Astrocyte (in vitro differentiated cells and primary cell): ENCODE measurements around the gene S100A12. TPM values are rescaled to one million over a fixed set of nuclear protein-coding genes. Genes with fewer than 3 reads are reported as not detected.

ENCODE experiments used
- DNase-seq: peaks from one replicate; pipeline ENCODE4 v3.0.0-alpha.2; 2010; ENCODE audit warnings: low read depth
- FAIRE-seq: peaks from 2 replicates; lab custom pipeline; 2011; peaks lifted over from hg19 to GRCh38; lab: Jason Lieb, UNC
- H2AFZ ChIP-seq: 2 replicates; pipeline ENCODE4 v1.6.0; 2012; ENCODE audit warnings: low read depth, low read length, inconsistent platforms
- H3K27ac ChIP-seq: 2 replicates; pipeline ENCODE4 v1.5.1; 2011; ENCODE audit warnings: low read depth, low read length, inconsistent platforms
- H3K27me3 ChIP-seq: 2 replicates; pipeline ENCODE4 v1.6.0; 2011; ENCODE audit warnings: low read length, inconsistent platforms; ENCODE audit not compliant: insufficient read depth
- H3K36me3 ChIP-seq: 2 replicates; pipeline ENCODE4 v1.5.1; 2011; ENCODE audit warnings: low read length, inconsistent platforms; ENCODE audit not compliant: insufficient read depth
- H3K4me1 ChIP-seq: 2 replicates; pipeline ENCODE4 v1.5.1; 2011; ENCODE audit warnings: low read length, inconsistent platforms; ENCODE audit not compliant: insufficient read depth
- H3K4me2 ChIP-seq: 2 replicates; pipeline ENCODE4 v1.6.0; 2012; ENCODE audit warnings: low read length, inconsistent platforms
- H3K4me3 ChIP-seq: 2 replicates; pipeline ENCODE4 v1.5.1; 2011; ENCODE audit warnings: low read depth, mild to moderate bottlenecking, low read length, inconsistent platforms; ENCODE audit not compliant: insufficient read depth
- H3K79me2 ChIP-seq: 2 replicates; pipeline ENCODE4 v1.6.0; 2012; ENCODE audit warnings: mild to moderate bottlenecking, low read length, inconsistent platforms; ENCODE audit not compliant: insufficient read depth
- H3K9ac ChIP-seq: 2 replicates; pipeline ENCODE4 v1.6.0; 2012; ENCODE audit warnings: mild to moderate bottlenecking, low read length, inconsistent platforms
- H3K9me3 ChIP-seq: 2 replicates; pipeline ENCODE4 v1.5.1; 2012; ENCODE audit warnings: low read depth, mild to moderate bottlenecking, low read length, inconsistent platforms; ENCODE audit not compliant: insufficient read depth
- H4K20me1 ChIP-seq: 2 replicates; pipeline ENCODE4 v1.6.0; 2012; ENCODE audit warnings: low read length, inconsistent platforms; ENCODE audit not compliant: insufficient read depth
- H3K27ac Mint-ChIP-seq: one replicate; pipeline ENCODE4 v1.8.0; 2021; ENCODE audit warnings: mild to moderate bottlenecking, mixed read lengths; ENCODE audit not compliant: unreplicated experiment
- H3K27me3 Mint-ChIP-seq: one replicate; pipeline ENCODE4 v1.8.0; 2021; ENCODE audit warnings: low read depth, mixed read lengths; ENCODE audit not compliant: unreplicated experiment
- H3K36me3 Mint-ChIP-seq: one replicate; pipeline ENCODE4 v1.8.0; 2021; ENCODE audit warnings: low read depth, mixed read lengths; ENCODE audit not compliant: unreplicated experiment
- H3K4me1 Mint-ChIP-seq: one replicate; pipeline ENCODE4 v1.8.0; 2021; ENCODE audit warnings: low read depth, mixed read lengths; ENCODE audit not compliant: unreplicated experiment
- H3K4me3 Mint-ChIP-seq: one replicate; pipeline ENCODE4 v1.8.0; 2021; ENCODE audit warnings: mild to moderate bottlenecking, moderate library complexity, mixed read lengths; ENCODE audit not compliant: unreplicated experiment
- H3K9me3 Mint-ChIP-seq: one replicate; pipeline ENCODE4 v1.8.0; 2021; ENCODE audit warnings: mild to moderate bottlenecking, mixed read lengths; ENCODE audit not compliant: unreplicated experiment
- CTCF ChIP-seq: IDR thresholded peaks from 2 replicates; pipeline ENCODE4 v1.5.1; 2011; ENCODE audit warnings: low read depth, mild to moderate bottlenecking, inconsistent platforms, low read length, moderate library complexity; ENCODE audit not compliant: insufficient read depth
- EZH2 ChIP-seq: IDR thresholded peaks from 2 replicates; pipeline ENCODE4 v1.6.1; 2012; ENCODE audit warnings: mild to moderate bottlenecking, low read length, inconsistent platforms; ENCODE audit not compliant: insufficient read depth
- total RNA-seq: library from RNA; stranded (reverse); gene quantifications from 2 replicates; pipeline ENCODE4 v1.2.1, GENCODE V29; 2021

Gene S100A12
- total RNA-seq, 1 donor from 2014 or later = not detected

GRCh38 chr1:153343040-153343681, 32.3 kb downstream of the S100A12 start:
- H3K36me3 Mint-ChIP-seq = no peaks in the 10 kb centered on the region
- no peaks in the 10 kb centered on the region for H3K36me3 ChIP-seq
- no peak overlapping the region for H3K27ac Mint-ChIP-seq
- H3K79me2 ChIP-seq = no peaks in the 10 kb centered on the region
- H3K9me3 ChIP-seq = no peaks in the 10 kb centered on the region
- H3K9ac ChIP-seq = no peak overlapping the region
- DNase-seq = no peak
- peaks cover under 1% of the 10 kb centered on the region for H3K9me3 Mint-ChIP-seq
- H3K27me3 Mint-ChIP-seq = peaks cover 37% of the 10 kb centered on the region
- TF ChIP-seq EZH2 = no peak
- TF ChIP-seq CTCF = no peak
- H3K4me2 ChIP-seq = no peak overlapping the region
- H4K20me1 ChIP-seq = no peaks in the 10 kb centered on the region
- H3K4me3 ChIP-seq = no peak overlapping the region
- H3K4me3 Mint-ChIP-seq = no peak overlapping the region
- FAIRE-seq = no peak
- no peak overlapping the region for H2AFZ ChIP-seq
- no peaks in the 10 kb centered on the region for H3K27me3 ChIP-seq
- H3K4me1 ChIP-seq = no peaks in the 10 kb centered on the region
- no peak overlapping the region for H3K27ac ChIP-seq
- peaks cover 15% of the 10 kb centered on the region for H3K4me1 Mint-ChIP-seq

GRCh38 chr1:153342178-153342577, 33.2 kb downstream of the S100A12 start:
- H3K27me3 ChIP-seq = no peaks in the 10 kb centered on the region
- no peak overlapping the region for H3K9ac ChIP-seq
- no peak for TF ChIP-seq CTCF
- no peak for TF ChIP-seq EZH2
- no peaks in the 10 kb centered on the region for H3K9me3 ChIP-seq
- H3K9me3 Mint-ChIP-seq = peaks cover 3% of the 10 kb centered on the region
- DNase-seq (no peak), FAIRE-seq (no peak)
- no peaks in the 10 kb centered on the region for H3K36me3 ChIP-seq
- H3K27ac ChIP-seq = no peak overlapping the region
- H3K4me1 ChIP-seq = no peaks in the 10 kb centered on the region
- peaks cover 15% of the 10 kb centered on the region for H3K4me1 Mint-ChIP-seq
- H3K4me2 ChIP-seq = no peak overlapping the region
- no peaks in the 10 kb centered on the region for H3K36me3 Mint-ChIP-seq
- no peak overlapping the region for H2AFZ ChIP-seq
- H3K4me3 Mint-ChIP-seq = no peak overlapping the region
- H4K20me1 ChIP-seq = no peaks in the 10 kb centered on the region
- H3K27ac Mint-ChIP-seq = no peak overlapping the region
- peaks cover 28% of the 10 kb centered on the region for H3K27me3 Mint-ChIP-seq
- no peak overlapping the region for H3K4me3 ChIP-seq
- H3K79me2 ChIP-seq = no peaks in the 10 kb centered on the region

GRCh38 chr1:153341431-153341934, 33.9 kb downstream of the S100A12 start:
- no peak for TF ChIP-seq EZH2
- TF ChIP-seq CTCF = no peak
- no peaks in the 10 kb centered on the region for H3K36me3 Mint-ChIP-seq
- no peaks in the 10 kb centered on the region for H4K20me1 ChIP-seq
- no peaks in the 10 kb centered on the region for H3K9me3 ChIP-seq
- H3K4me3 Mint-ChIP-seq = no peak overlapping the region
- no peak overlapping the region for H3K4me3 ChIP-seq
- no peak overlapping the region for H3K27ac ChIP-seq
- H3K27ac Mint-ChIP-seq = no peak overlapping the region
- H3K9ac ChIP-seq = no peak overlapping the region
- no peaks in the 10 kb centered on the region for H3K79me2 ChIP-seq
- H3K27me3 ChIP-seq = no peaks in the 10 kb centered on the region
- no peaks in the 10 kb centered on the region for H3K36me3 ChIP-seq
- no peak for FAIRE-seq
- H2AFZ ChIP-seq = no peak overlapping the region
- no peaks in the 10 kb centered on the region for H3K4me1 ChIP-seq
- DNase-seq = no peak
- no peak overlapping the region for H3K4me2 ChIP-seq
- peaks cover 3% of the 10 kb centered on the region for H3K9me3 Mint-ChIP-seq
- H3K27me3 Mint-ChIP-seq = peaks cover 28% of the 10 kb centered on the region
- peaks cover 15% of the 10 kb centered on the region for H3K4me1 Mint-ChIP-seq
